HepG2 (cell line): ENCODE measurements around the gene XRCC1. TPM values are rescaled to one million over a fixed set of nuclear protein-coding genes. Genes with fewer than 3 reads are reported as not detected.

Experiments
- ATAC-seq: fragments of 200-7000 bp; cut with Tn5 transposase; 3 replicates; pipeline ENCODE4 v1.9.1; 2020; ENCODE audit warnings: mild to moderate bottlenecking, moderate library complexity
- BruUV-seq: library from RNA; stranded (reverse); fragments of 400-500 nt; replicated peaks from 2 replicates; lab custom pipeline; 2021; lab: Mats Ljungman, UMichigan
- CTCF ChIA-PET: fragments of 300-600 bp; formaldehyde crosslinking; extraction: SDS; loops from one replicate; lab custom pipeline; 2021; ENCODE audit warnings: low total read pairs, inconsistent platforms, low intra/inter-chr PET ratio; lab: Yijun Ruan, JAX
- POLR2A ChIA-PET: fragments of 350-600 bp; sonication (Branson Sonifier 250); formaldehyde crosslinking; loops from one replicate; lab custom pipeline; 2020; ENCODE audit warnings: antibody characterized with exemption, inconsistent platforms; lab: Yijun Ruan, JAX
- DNase-seq: peaks from one replicate; pipeline ENCODE4 v3.0.0-alpha.2; 2015; ENCODE audit warnings: low spot score
- FAIRE-seq: peaks from 3 replicates; lab custom pipeline; 2011; peaks lifted over from hg19 to GRCh38; lab: Jason Lieb, UNC
- H2AFZ ChIP-seq: one replicate; pipeline ENCODE4 v1.6.1; 2011; ENCODE audit warnings: low read length, inconsistent platforms
- H3K27ac ChIP-seq: fragments of 300-600 bp; 3 replicates; pipeline ENCODE4 v1.8.0; 2011; ENCODE audit warnings: mixed run types, mild to moderate bottlenecking, mixed read lengths, low read length, inconsistent platforms; ENCODE audit not compliant: insufficient read depth; ENCODE audit errors: extremely low read length
- H3K27me3 ChIP-seq, 2 experiments: fragments of 200-600 bp in 1 of 2; 2 replicates in 1 of 2; 3 replicates in 1 of 2; pipeline versions ENCODE4 v1.6.0 to v1.8.0; 2011; ENCODE audit warnings: low read length in 2 of 2, mild to moderate bottlenecking in 2 of 2, moderate library complexity in 2 of 2, inconsistent platforms in 1 of 2; ENCODE audit not compliant: insufficient read depth in 2 of 2, control insufficient read depth in 1 of 2
- H3K36me3 ChIP-seq, 2 experiments: fragments of 200-600 bp in 1 of 2; replicated peaks in 1 of 2; 2 replicates in 1 of 2; 3 replicates in 1 of 2; pipeline versions ENCODE4 v1.5.1 to v1.8.0; 2011; ENCODE audit warnings: low read length in 2 of 2, inconsistent platforms in 1 of 2; ENCODE audit not compliant: insufficient read depth in 2 of 2, control insufficient read depth in 1 of 2
- H3K4me1 ChIP-seq: 2 replicates; pipeline ENCODE4 v1.5.1; 2012; ENCODE audit warnings: low read length, inconsistent platforms; ENCODE audit not compliant: insufficient read depth
- H3K4me2 ChIP-seq: 2 replicates; pipeline ENCODE4 v1.6.0; 2011; ENCODE audit warnings: low read depth, low read length, inconsistent platforms
- H3K4me3 ChIP-seq, 3 experiments: fragments of 200-600 bp in 1 of 3; sonication (generic), shearing (Covaris generic) in 1 of 3; replicated peaks in 1 of 3; 2 replicates each; pipeline ENCODE4 v1.5.1; 2011 to 2016; ENCODE audit warnings: low read length in 3 of 3, inconsistent platforms in 2 of 3, low read depth in 2 of 3, mild to moderate bottlenecking in 2 of 3, control low read depth in 1 of 3, mixed read lengths in 1 of 3; ENCODE audit not compliant: insufficient read depth in 1 of 3
- H3K79me2 ChIP-seq: one replicate; pipeline ENCODE4 v1.6.1; 2011; ENCODE audit warnings: low read length, inconsistent platforms; ENCODE audit not compliant: insufficient read depth
- H3K9ac ChIP-seq: 2 replicates; pipeline ENCODE4 v1.6.0; 2011; ENCODE audit warnings: mild to moderate bottlenecking, low read depth, low read length, inconsistent platforms; ENCODE audit not compliant: insufficient read depth
- H3K9me3 ChIP-seq: 2 replicates; pipeline ENCODE4 v1.5.1; 2012; ENCODE audit warnings: mild to moderate bottlenecking, low read length
- H4K20me1 ChIP-seq: 2 replicates; pipeline ENCODE4 v1.6.0; 2011; ENCODE audit warnings: inconsistent platforms, mild to moderate bottlenecking, low read length, moderate library complexity; ENCODE audit not compliant: insufficient read depth
- DDIT3 ChIP-seq: sonication (generic); formaldehyde crosslinking; IDR thresholded peaks from 2 replicates; pipeline ENCODE4 v1.4.0; 2020; ENCODE audit warnings: mild to moderate bottlenecking, missing genetic modification reagents
- E2F5 ChIP-seq: sonication (generic); formaldehyde crosslinking; conservative IDR thresholded peaks from 2 replicates; pipeline ENCODE4 v1.4.0; 2020; ENCODE audit warnings: missing genetic modification reagents
- ELF3 ChIP-seq: IDR thresholded peaks from 2 replicates; pipeline ENCODE4 v1.6.1; 2016; ENCODE audit warnings: missing genetic modification reagents, missing compliant biosample characterization
- GPN1 ChIP-seq: sonication (generic); formaldehyde crosslinking; IDR thresholded peaks from 2 replicates; pipeline ENCODE4 v1.5.1; 2020; ENCODE audit warnings: missing genetic modification reagents, borderline replicate concordance
- JDP2 ChIP-seq: sonication (generic); formaldehyde crosslinking; IDR thresholded peaks from 2 replicates; pipeline ENCODE4 v1.8.1; 2022; ENCODE audit warnings: missing genetic modification reagents, borderline replicate concordance
- KMT2A ChIP-seq: sonication (generic); formaldehyde crosslinking; IDR thresholded peaks from 2 replicates; pipeline ENCODE4 v1.4.0; 2020; ENCODE audit warnings: missing genetic modification reagents
- NR2F6 ChIP-seq, 2 experiments: IDR thresholded peaks; 2 replicates each; pipeline ENCODE4 v1.6.1; 2016; ENCODE audit warnings: antibody characterized with exemption in 1 of 2, mild to moderate bottlenecking in 1 of 2
- PAWR ChIP-seq: sonication (generic); formaldehyde crosslinking; IDR thresholded peaks from 2 replicates; pipeline ENCODE4 v1.4.0; 2020; ENCODE audit warnings: missing genetic modification reagents, mild to moderate bottlenecking, borderline replicate concordance
- PHF5A ChIP-seq: IDR thresholded peaks from one replicate; pipeline ENCODE4 v1.6.1; 2018; ENCODE audit warnings: low read depth, missing genetic modification reagents; ENCODE audit not compliant: unreplicated experiment
- PRDM15 ChIP-seq: sonication (generic); formaldehyde crosslinking; IDR thresholded peaks from 2 replicates; pipeline ENCODE4 v1.4.0; 2020; ENCODE audit warnings: missing genetic modification reagents
- REPIN1 ChIP-seq: sonication (generic); formaldehyde crosslinking; IDR thresholded peaks from 2 replicates; pipeline ENCODE4 v1.8.0; 2022; ENCODE audit warnings: missing genetic modification reagents, low read depth, mild to moderate bottlenecking, borderline replicate concordance
- TEAD2 ChIP-seq: sonication (generic); formaldehyde crosslinking; IDR thresholded peaks from 2 replicates; pipeline ENCODE4 v1.9.0; 2021; ENCODE audit warnings: missing genetic modification reagents
- TEF ChIP-seq: sonication (generic); formaldehyde crosslinking; IDR thresholded peaks from 2 replicates; pipeline ENCODE4 v1.5.0; 2020; ENCODE audit warnings: missing genetic modification reagents
- ZBTB7A ChIP-seq: sonication (generic); formaldehyde crosslinking; IDR thresholded peaks from 2 replicates; pipeline ENCODE4 v1.8.0; 2022; ENCODE audit warnings: mild to moderate bottlenecking, missing genetic modification reagents
- ZNF549 ChIP-seq: sonication (generic); formaldehyde crosslinking; IDR thresholded peaks from 2 replicates; pipeline ENCODE4 v1.5.0; 2020; ENCODE audit warnings: missing genetic modification reagents
- ZNF652 ChIP-seq: IDR thresholded peaks from 2 replicates; pipeline ENCODE4 v1.6.1; 2016; ENCODE audit warnings: low read depth, borderline replicate concordance
- WGBS: methylation state at CpG from one replicate; pipeline ENCODE4 v1.1.6; 2017; ENCODE audit warnings: low lambda C conversion rate; 5-methylcytosine and 5-hydroxymethylcytosine counted together
- in situ Hi-C: cut with HindIII; loops from 2 replicates; pipeline ENCODE4 v1.10.0; 2017; ENCODE audit warnings: low pct_unique_long_range_greater_than_20kb; ENCODE audit not compliant: extremely low pct_ligation_motif_present
- intact Hi-C: fragments of 100-400 bp; cut with micrococcal nuclease; formaldehyde crosslinking; loops from one replicate; pipeline ENCODE4 v1.10.0; 2022; ENCODE audit not compliant: unreplicated experiment
- polyA plus RNA-seq, 8 experiments: library from polyadenylated mRNA; depleted of rRNA in 3 of 8; stranded (reverse) in 7 of 8; unstranded in 1 of 8; fragments of >200 nt; fragmentation: Illumina TruSeq in 4 of 8; extraction: Trizol in 4 of 8; gene quantifications; 2 replicates each; pipeline versions ENCODE4 v1.2.1 to v1.2.3, GENCODE V29; 2011 to 2016; ENCODE audit warnings: low read depth in 4 of 8, missing spikeins in 1 of 8, mixed read lengths in 1 of 8; ENCODE audit not compliant: insufficient read depth in 1 of 8
- total RNA-seq, 5 experiments: library from RNA; depleted of rRNA; stranded (reverse); fragments of >200 nt; fragmentation: Illumina TruSeq; extraction: Trizol; gene quantifications; 2 replicates each; pipeline ENCODE4 v1.2.3, GENCODE V29; 2016; ENCODE audit warnings: low read depth in 1 of 5

The XRCC1 gene
- total and polyA plus RNA-seq, 2 of the 13 experiments (the other 11 are each of a cell fraction or from before 2014, with no cell fraction given) = 24.7 to 26.3 TPM

- Histone ChIP-seq H3K36me3 (peaks cover 1 to 4% of the 10 kb centered on the region in 2 experiments; a peak in 2 of 5 replicates), H3K4me2 (peak overlapping the region; percentile 84), H3K4me1 (peaks cover 37% of the 10 kb centered on the region), H2AFZ (no peak overlapping the region), H4K20me1 (no peaks in the 10 kb centered on the region), H3K27ac (peak overlapping the region; percentile 79), H3K27me3 (no peaks in the 10 kb centered on the region; a peak in 1 of 5 replicates), H3K9me3 (no peaks in the 10 kb centered on the region), H3K79me2 (peaks cover 11% of the 10 kb centered on the region), H3K4me3 (peak overlapping the region in 2 of 3 experiments; percentile 81 to 95; a peak in 3 of 6 replicates), H3K9ac (peak overlapping the region; percentile 75; the same call in 1 of the 2 replicates)
- BruUV-seq = no TSS peak
- in situ Hi-C loops = no loop called here
- TF ChIP-seq TEAD2 (no peak), REPIN1 (no peak), JDP2 (CRISPR knock-in tag) (no peak), PHF5A (CRISPR knock-in tag) (no peak), ELF3 (CRISPR knock-in tag) (no peak), DDIT3 (CRISPR knock-in tag) (no peak), E2F5 (CRISPR knock-in tag) (no peak), ZNF549 (CRISPR knock-in tag) (no peak), KMT2A (no peak), GPN1 (CRISPR knock-in tag) (no peak), ZBTB7A (CRISPR knock-in tag) (no peak), NR2F6 (IDR thresholded peaks at IDR 0.05) (peak; percentile 31; the same call in 1 of the 2 replicates), NR2F6 (CRISPR knock-in tag; IDR thresholded peaks at IDR 0.05) (no peak; the same call in 1 of the 2 replicates), PAWR (no peak), PRDM15 (CRISPR knock-in tag) (no peak), ZNF652 (CRISPR knock-in tag) (peak; percentile 51; the same call in 1 of the 2 replicates), TEF (CRISPR knock-in tag) (no peak)
- ChIA-PET POLR2A (interaction anchor here (1.0 to 2.2 kb wide), 8 partner anchors 12 to 163 kb away, joined by 3 to 47 read pairs (median 10); no protein-coding TSS in a partner anchor), CTCF (interaction anchor here (1.6 kb wide), 1 partner anchor 58 kb away, joined by 10 read pairs; no protein-coding TSS in a partner anchor)
- no peak for FAIRE-seq
- no peak for DNase-seq
- 84% methylated on average over 3 of the region's 3 CpGs for WGBS
- intact Hi-C loops = loop anchor here (2.0 kb wide), 1 partner anchor 42 kb away; no protein-coding TSS in a partner anchor
- no peak for ATAC-seq
Observed at GRCh38 chr19:43505186-43505456, 70.2 kb downstream of the XRCC1 start.
